HEK293 (cell line): ENCODE measurements around the gene AATK.

Source experiments
- CTCF ChIP-seq: fragments of 450-650 bp; formaldehyde crosslinking; IDR thresholded peaks from 2 replicates; pipeline ENCODE4 v1.5.1; 2016; ENCODE audit warnings: missing biosample characterization, missing genetic modification characterization
- PBX3 ChIP-seq: sonication (generic); formaldehyde crosslinking; IDR thresholded peaks from 2 replicates; pipeline ENCODE4 v1.8.1; 2022; ENCODE audit warnings: mild to moderate bottlenecking, moderate library complexity, missing genetic modification reagents
- TCF7L2 ChIP-seq: IDR thresholded peaks from 2 replicates; pipeline ENCODE4 v1.6.1; 2011; ENCODE audit warnings: low read depth, mild to moderate bottlenecking, inconsistent platforms, low read length, moderate library complexity, borderline replicate concordance
- YY1 ChIP-seq: fragments of 450-650 bp; formaldehyde crosslinking; IDR thresholded peaks from 2 replicates; pipeline ENCODE4 v1.5.1; 2018; ENCODE audit warnings: missing biosample characterization, missing genetic modification characterization
- ZBTB20 ChIP-seq: fragments of 450-650 bp; formaldehyde crosslinking; IDR thresholded peaks from 2 replicates; pipeline ENCODE4 v1.5.1; 2016; ENCODE audit warnings: missing biosample characterization, missing genetic modification characterization
- ZNF157 ChIP-seq: fragments of 450-650 bp; formaldehyde crosslinking; IDR thresholded peaks from 2 replicates; pipeline ENCODE4 v1.5.1; 2016; ENCODE audit warnings: missing biosample characterization, missing genetic modification characterization
- ZNF274 ChIP-seq, 2 experiments: fragments of 200-500 bp in 1 of 2; fragments of 450-650 bp in 1 of 2; sonication (Bioruptor generic) in 1 of 2; formaldehyde crosslinking in 1 of 2; IDR thresholded peaks; 2 replicates each; pipeline versions ENCODE4 v1.5.1 to v1.6.1; 2014 to 2016; ENCODE audit warnings: borderline replicate concordance in 1 of 2, inconsistent platforms in 1 of 2, low read length in 1 of 2, missing biosample characterization in 1 of 2, missing genetic modification characterization in 1 of 2
- ZNF292 ChIP-seq: fragments of 450-650 bp; formaldehyde crosslinking; IDR thresholded peaks from 2 replicates; pipeline ENCODE4 v1.5.1; 2016; ENCODE audit warnings: low read depth, missing biosample characterization, missing genetic modification characterization, borderline replicate concordance
- ZNF311 ChIP-seq: fragments of 450-650 bp; formaldehyde crosslinking; IDR thresholded peaks from 2 replicates; pipeline ENCODE4 v1.5.1; 2017; ENCODE audit warnings: missing biosample characterization, missing genetic modification characterization, borderline replicate concordance
- ZNF530 ChIP-seq: fragments of 450-650 bp; formaldehyde crosslinking; IDR thresholded peaks from 2 replicates; pipeline ENCODE4 v1.5.1; 2016; ENCODE audit warnings: low read depth, missing biosample characterization, missing genetic modification characterization
- ZNF561 ChIP-seq: fragments of 450-650 bp; IDR thresholded peaks from 2 replicates; pipeline ENCODE4 v1.5.1; 2018; ENCODE audit warnings: missing biosample characterization, missing genetic modification characterization, borderline replicate concordance
- ZSCAN16 ChIP-seq: fragments of 450-650 bp; formaldehyde crosslinking; IDR thresholded peaks from 2 replicates; pipeline ENCODE4 v1.5.1; 2016; ENCODE audit warnings: missing biosample characterization, missing genetic modification characterization
- ZSCAN18 ChIP-seq: fragments of 450-650 bp; formaldehyde crosslinking; IDR thresholded peaks from 2 replicates; pipeline ENCODE4 v1.5.1; 2016; ENCODE audit warnings: missing biosample characterization, missing genetic modification characterization

GRCh38 chr17:81120695-81121621 lies 45.1 kb downstream of the AATK start:
- TF ChIP-seq ZNF292, result no peak
- TF ChIP-seq PBX3 (CRISPR knock-in tag), result no peak
- TF ChIP-seq ZNF561 (tag by site-specific recombination), result no peak
- TF ChIP-seq TCF7L2, result no peak
- TF ChIP-seq CTCF (tag by site-specific recombination), result no peak
- no peak for TF ChIP-seq ZSCAN16 (tag by site-specific recombination)
- TF ChIP-seq ZNF157 (tag by site-specific recombination), result no peak
- TF ChIP-seq ZNF530 (tag by site-specific recombination), result no peak
- TF ChIP-seq ZNF311, result no peak
- TF ChIP-seq YY1 (tag by site-specific recombination), result no peak
- TF ChIP-seq ZSCAN18 (tag by site-specific recombination), result no peak
- TF ChIP-seq ZNF274 (IDR thresholded peaks at IDR 0.05; ENCODE audit: low read length), result no peak
- no peak for TF ChIP-seq ZNF274 (tag by site-specific recombination; IDR thresholded peaks at IDR 0.05; ENCODE audit: borderline replicate concordance)
- no peak for TF ChIP-seq ZBTB20 (tag by site-specific recombination)
